SK-N-SH (cell line): ENCODE results near the gene PUSL1. TPM values are rescaled to one million over a fixed set of nuclear protein-coding genes. Genes with fewer than 3 reads are reported as not detected.
A peak's percentile ranks its signal among the peaks of the same experiment; 100 is the strongest.

Experiments used
- CTCF ChIA-PET: fragments of 300-600, 350-600 bp; formaldehyde crosslinking; extraction: SDS; loops from one replicate; lab custom pipeline; 2021; lab: Yijun Ruan, JAX
- POLR2A ChIA-PET: fragments of 350-600 bp; sonication (Branson Sonifier 250); formaldehyde crosslinking; extraction: SDS; loops from one replicate; lab custom pipeline; 2020; ENCODE audit warnings: antibody characterized with exemption, inconsistent platforms; lab: Yijun Ruan, JAX
- DNase-seq: peaks from one replicate; pipeline ENCODE4 v3.0.0; 2012
- H2AFZ ChIP-seq: fragments of 200-600 bp; sonication (generic); 2 replicates; pipeline ENCODE4 v1.8.1; 2016; ENCODE audit warnings: antibody characterized with exemption, mild to moderate bottlenecking, low read depth
- H3F3A ChIP-seq: fragments of 200-600 bp; sonication (generic); replicated peaks from 2 replicates; pipeline ENCODE3; 2016; ENCODE audit warnings: antibody characterized with exemption, mild to moderate bottlenecking; ENCODE audit not compliant: insufficient read depth
- H3K27ac ChIP-seq, 2 experiments: fragments of 200-500 bp in 1 of 2; fragments of 200-600 bp in 1 of 2; sonication (Bioruptor generic) in 1 of 2; sonication (generic), shearing (Covaris generic) in 1 of 2; 2 replicates each; pipeline versions ENCODE4 v1.5.1 to v1.6.1; 2014 to 2016; ENCODE audit warnings: low read depth in 2 of 2, inconsistent platforms in 1 of 2, low read length in 1 of 2, mild to moderate bottlenecking in 1 of 2, mixed read lengths in 1 of 2
- H3K27me3 ChIP-seq: fragments of 200-600 bp; sonication (generic), shearing (Covaris generic); 2 replicates; pipeline ENCODE4 v1.6.1; 2016; ENCODE audit warnings: mixed run types; ENCODE audit not compliant: insufficient read depth
- H3K36me3 ChIP-seq, 2 experiments: fragments of 200-500 bp in 1 of 2; fragments of 200-600 bp in 1 of 2; sonication (Bioruptor generic) in 1 of 2; sonication (generic) in 1 of 2; replicated peaks in 1 of 2; 2 replicates each; pipeline versions ENCODE3 to v1.5.1; 2014 to 2016; ENCODE audit warnings: low read length in 1 of 2, mild to moderate bottlenecking in 1 of 2; ENCODE audit not compliant: insufficient read depth in 2 of 2, control insufficient read depth in 1 of 2
- H3K4me1 ChIP-seq, 2 experiments: fragments of 200-500 bp in 1 of 2; fragments of 200-600 bp in 1 of 2; sonication (Bioruptor generic) in 1 of 2; sonication (generic), shearing (Covaris generic) in 1 of 2; 2 replicates each; pipeline versions ENCODE4 v1.5.1 to v1.6.1; 2014 to 2016; ENCODE audit warnings: low read depth in 1 of 2, low read length in 1 of 2, mixed run types in 1 of 2; ENCODE audit not compliant: insufficient read depth in 2 of 2, control insufficient read depth in 1 of 2
- H3K4me2 ChIP-seq: fragments of 200-600 bp; sonication (generic), shearing (Covaris generic); 2 replicates; pipeline ENCODE4 v1.6.1; 2017; ENCODE audit warnings: mixed run types
- H3K4me3 ChIP-seq, 2 experiments: fragments of 200-500 bp in 1 of 2; fragments of 200-600 bp in 1 of 2; sonication (Bioruptor generic) in 1 of 2; sonication (generic), shearing (Covaris generic) in 1 of 2; 2 replicates each; pipeline versions ENCODE4 v1.5.1 to v1.8.1; 2014 to 2016; ENCODE audit warnings: low read depth in 2 of 2, inconsistent platforms in 1 of 2, low read length in 1 of 2, mild to moderate bottlenecking in 1 of 2, mixed read lengths in 1 of 2, moderate library complexity in 1 of 2
- H3K79me2 ChIP-seq: fragments of 200-600 bp; sonication (generic); 2 replicates; pipeline ENCODE4 v1.8.1; 2017; ENCODE audit warnings: mild to moderate bottlenecking; ENCODE audit not compliant: insufficient read depth
- H3K9ac ChIP-seq: fragments of 200-600 bp; sonication (generic); 2 replicates; pipeline ENCODE4 v1.6.1; 2017; ENCODE audit warnings: mixed run types
- H3K9me2 ChIP-seq: fragments of 200-600 bp; sonication (generic); 2 replicates; pipeline ENCODE4 v1.6.1; 2017; ENCODE audit warnings: mixed run types
- H3K9me3 ChIP-seq: fragments of 200-600 bp; sonication (generic); 2 replicates; pipeline ENCODE4 v1.6.1; 2017; ENCODE audit warnings: mixed run types, mild to moderate bottlenecking, moderate library complexity
- H4K20me1 ChIP-seq: fragments of 200-600 bp; sonication (generic); 2 replicates; pipeline ENCODE4 v1.6.1; 2017; ENCODE audit warnings: mild to moderate bottlenecking, mixed run types; ENCODE audit not compliant: insufficient read depth
- CHD2 ChIP-seq: fragments of 150-350 bp; IDR thresholded peaks from 2 replicates; pipeline ENCODE4 v1.6.1; 2018; ENCODE audit warnings: low read length; ENCODE audit not compliant: partially characterized antibody
- CTCF ChIP-seq: fragments of 200-600 bp; sonication (generic); IDR thresholded peaks from 2 replicates; pipeline ENCODE4 v1.6.1; 2017; ENCODE audit warnings: antibody characterized with exemption, mild to moderate bottlenecking, moderate library complexity
- ELF1 ChIP-seq: IDR thresholded peaks from 2 replicates; pipeline ENCODE4 v1.4.0; 2012
- FOSL2 ChIP-seq: IDR thresholded peaks from 2 replicates; pipeline ENCODE4 v1.4.0; 2012; ENCODE audit warnings: low read depth, mild to moderate bottlenecking, moderate library complexity, borderline replicate concordance
- FOXJ3 ChIP-seq: sonication (generic); formaldehyde crosslinking; IDR thresholded peaks from 2 replicates; pipeline ENCODE4 v1.5.1; 2020; ENCODE audit warnings: mild to moderate bottlenecking, missing genetic modification reagents
- FOXM1 ChIP-seq: IDR thresholded peaks from 2 replicates; pipeline ENCODE4 v1.4.0; 2012; ENCODE audit warnings: low read depth, mild to moderate bottlenecking
- GABPA ChIP-seq: IDR thresholded peaks from 2 replicates; pipeline ENCODE4 v1.4.0; 2012; ENCODE audit warnings: low read depth, mild to moderate bottlenecking
- GATA2 ChIP-seq: sonication (generic); formaldehyde crosslinking; IDR thresholded peaks from 2 replicates; pipeline ENCODE4 v1.5.0; 2020; ENCODE audit warnings: mild to moderate bottlenecking, missing genetic modification reagents
- IRF3 ChIP-seq: fragments of 150-350 bp; IDR thresholded peaks from 2 replicates; pipeline ENCODE4 v1.6.1; 2016; ENCODE audit warnings: mild to moderate bottlenecking, low read depth, low read length
- MEF2A ChIP-seq: IDR thresholded peaks from 2 replicates; pipeline ENCODE4 v1.4.0; 2012; ENCODE audit warnings: low read depth, borderline replicate concordance
- MXI1 ChIP-seq: IDR thresholded peaks from 2 replicates; pipeline ENCODE4 v1.6.1; 2012; ENCODE audit warnings: mild to moderate bottlenecking, low read depth, low read length, improper control_type of control experiment
- RAD21 ChIP-seq: IDR thresholded peaks from 2 replicates; pipeline ENCODE4 v1.6.1; 2012; ENCODE audit warnings: mild to moderate bottlenecking, low read length
- SIN3A ChIP-seq: IDR thresholded peaks from 2 replicates; pipeline ENCODE4 v1.6.1; 2012; ENCODE audit warnings: low read depth, mild to moderate bottlenecking, low read length, moderate library complexity, borderline replicate concordance
- TCF12 ChIP-seq: IDR thresholded peaks from 2 replicates; pipeline ENCODE4 v1.4.0; 2012
- USF2 ChIP-seq: fragments of 150-350 bp; IDR thresholded peaks from 2 replicates; pipeline ENCODE4 v1.6.1; 2017; ENCODE audit warnings: antibody characterized with exemption, low read length, low read depth, borderline replicate concordance
- WGBS: methylation state at CpG from one replicate; pipeline ENCODE4 v1.1.6; 2017; ENCODE audit warnings: low lambda C conversion rate; 5-methylcytosine and 5-hydroxymethylcytosine counted together
- polyA plus RNA-seq, 3 experiments: library from polyadenylated mRNA; depleted of rRNA; stranded (reverse); fragments of >200 nt; gene quantifications; 2 replicates each; pipeline ENCODE4 v1.2.3, GENCODE V29; 2012

Gene PUSL1
- polyA plus RNA-seq, 1 of the 3 experiments (the other 2 are of a cell fraction) = 19.0 TPM

GRCh38 chr1:1347663-1348419, 39.4 kb downstream of the PUSL1 start (continued):
- no peak for TF ChIP-seq USF2
- TF ChIP-seq TCF12 = no peak

GRCh38 chr1:1348420-1349255, 40.2 kb downstream of the PUSL1 start:
- Histone ChIP-seq H3K27ac (peak overlapping the region in 1 of 2 experiments; percentile 47; a peak in 1 of 4 replicates), H3K27me3 (no peaks in the 10 kb centered on the region)

GRCh38 chr1:1349256-1350012, 41.0 kb downstream of the PUSL1 start, which contains the start of gene DVL1:
Gene DVL1 (minus strand): TSS chr1:1349418. CDS start chr1:1349065, 353 bp downstream.
- H3K4me2 ChIP-seq = peak within 1 kb of the TSS; percentile 89
- no peaks in the 10 kb centered on the region for H3K9me2 ChIP-seq
- no peaks in the 10 kb centered on the region for H3K36me3 ChIP-seq
- no peaks in the 10 kb centered on the region for H3K27me3 ChIP-seq
- H3K79me2 ChIP-seq = peaks cover 44% of the 10 kb centered on the region
- H3K4me1 ChIP-seq = peaks cover 0 to 45% of the 10 kb centered on the region in 2 experiments; a peak in 1 of 4 replicates
- H3K4me3 ChIP-seq = peak within 1 kb of the TSS; percentile 67 to 87
- CTCF ChIA-PET = interaction anchor here (1.0 to 2.1 kb wide), 6 partner anchors 10 to 49 kb away, joined by 3 to 13 read pairs (median 6); partner anchors contain the start of gene AURKAIP1
- no peaks in the 10 kb centered on the region for H3K9me3 ChIP-seq
- POLR2A ChIA-PET = no interaction called here
- DNase-seq = peak; percentile 98
- no peak within 1 kb of the TSS for H2AFZ ChIP-seq
- H4K20me1 ChIP-seq = peaks cover 34% of the 10 kb centered on the region
- 0% methylated on average over 12 of the region's 122 CpGs for WGBS
- H3K9ac ChIP-seq = peak within 1 kb of the TSS; percentile 76; the same call in 1 of the 2 replicates
- peaks cover 5% of the 10 kb centered on the region for H3F3A ChIP-seq
- H3K27ac ChIP-seq = peak within 1 kb of the TSS in 1 of 2 experiments; percentile 90; a peak in 2 of 4 replicates
- peak; percentile 46 for TF ChIP-seq RAD21
- peak; percentile 33; the same call in 1 of the 2 replicates for TF ChIP-seq MXI1
- no peak for TF ChIP-seq FOXJ3 (CRISPR knock-in tag)
- no peak for TF ChIP-seq USF2
- no peak for TF ChIP-seq CHD2
- TF ChIP-seq GABPA = no peak
- TF ChIP-seq FOSL2 = no peak
- no peak for TF ChIP-seq ELF1
- TF ChIP-seq SIN3A = no peak
- TF ChIP-seq IRF3 = no peak
- TF ChIP-seq FOXM1 = no peak
- TF ChIP-seq TCF12 = no peak
- TF ChIP-seq MEF2A = no peak
- peak; percentile 55 for TF ChIP-seq CTCF
- TF ChIP-seq GATA2 (CRISPR knock-in tag) = no peak

More at GRCh38 chr1:1348420-1349255, 40.2 kb downstream of the PUSL1 start:
- ChIA-PET POLR2A (interaction anchor here (2.0 kb wide), 1 partner anchor 27 kb away, joined by 7 read pairs; the partner anchor contains the start of gene AURKAIP1), CTCF (interaction anchor here (0.8 to 2.1 kb wide), 16 partner anchors 10 to 364 kb away, joined by 3 to 13 read pairs (median 5); partner anchors contain the start of genes AURKAIP1 and TAS1R3)
- Histone ChIP-seq H3K4me3 (peak overlapping the region; percentile 64 to 87), H3F3A (peaks cover 5% of the 10 kb centered on the region), H2AFZ (no peak overlapping the region), H4K20me1 (peaks cover 42% of the 10 kb centered on the region), H3K36me3 (no peaks in the 10 kb centered on the region), H3K4me1 (peaks cover 0 to 37% of the 10 kb centered on the region in 2 experiments; a peak in 1 of 4 replicates), H3K9me3 (no peaks in the 10 kb centered on the region), H3K9ac (peak overlapping the region; percentile 56; the same call in 1 of the 2 replicates), H3K79me2 (peaks cover 47% of the 10 kb centered on the region), H3K4me2 (peak overlapping the region; percentile 89), H3K9me2 (no peaks in the 10 kb centered on the region)
- peak; percentile 63 for DNase-seq
- TF ChIP-seq MXI1 (peak; percentile 37; the same call in 1 of the 2 replicates), RAD21 (no peak)
- WGBS = 0% methylated on average over 1 of the region's 109 CpGs
